Right forelimb (tissue), 1 donor: ENCODE results near the gene ROGDI.

Experiments
- DNase-seq: peaks from one replicate; pipeline ENCODE4 v3.0.0-alpha.2; 2018

Gene ROGDI

GRCh38 chr16:4765511-4766474 lies 36.6 kb downstream of the ROGDI start:
- DNase-seq, result no peak

- DNase-seq, result no peak
Observed at GRCh38 chr16:4763791-4764190, 38.6 kb downstream of the ROGDI start.

GRCh38 chr16:4762205-4762604 lies 40.2 kb downstream of the ROGDI start:
- no peak for DNase-seq

DNA sequence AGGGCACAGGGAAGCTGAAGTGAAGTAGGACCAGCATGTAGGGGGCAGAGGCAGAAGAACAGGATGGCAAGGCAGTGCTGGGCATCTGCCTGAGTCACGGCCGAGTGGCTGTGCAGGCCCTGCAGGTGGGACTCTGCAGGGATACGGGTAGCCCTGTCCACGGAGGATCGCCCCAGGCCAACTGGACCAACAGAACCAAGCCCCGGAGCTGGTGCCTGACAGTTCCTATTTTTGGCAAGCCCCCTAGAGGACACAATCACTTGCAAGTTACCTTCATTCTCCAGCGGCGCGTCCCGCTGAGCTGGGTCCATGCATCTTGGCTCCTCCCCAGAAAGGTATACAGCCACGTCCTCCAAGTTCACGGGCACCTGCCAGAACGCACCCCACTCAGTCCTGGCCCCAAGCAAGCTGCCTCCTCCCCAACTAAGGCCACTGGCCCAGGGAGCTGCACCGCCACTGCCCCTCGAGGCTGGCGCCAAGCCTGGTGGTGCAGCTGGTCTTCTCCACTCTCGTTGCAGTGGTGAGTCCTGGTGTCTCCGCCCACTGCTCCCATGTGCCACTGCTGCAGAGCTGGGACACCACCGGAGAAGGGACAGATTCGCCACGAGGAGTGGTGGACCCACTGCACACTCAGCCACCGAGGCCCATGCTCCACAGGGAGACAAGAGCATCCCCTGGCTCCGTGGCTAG lies 42.1 kb downstream of the ROGDI start:
- no peak for DNase-seq

GRCh38 chr16:4755687-4756086 lies 46.7 kb downstream of the ROGDI start:
- no peak for DNase-seq

DNA sequence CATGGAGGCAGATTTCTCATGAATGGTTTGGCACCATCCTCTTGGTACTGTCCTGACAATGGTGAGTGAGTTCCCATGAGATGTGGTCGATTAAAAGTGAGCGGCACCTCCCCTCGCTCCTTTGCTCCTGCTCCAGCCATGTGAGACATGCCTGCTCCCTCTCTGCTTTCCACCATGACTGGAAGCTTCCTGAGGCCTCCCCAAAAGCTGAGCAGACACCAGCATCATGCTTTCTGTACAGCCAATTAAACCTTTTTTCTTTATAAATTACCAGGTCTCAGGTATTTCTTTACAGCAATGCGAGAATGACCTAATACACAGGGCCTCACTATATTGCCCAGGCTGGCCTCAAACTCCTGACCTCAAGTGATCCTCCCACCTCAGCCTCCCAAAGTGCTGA lies 47.6 kb downstream of the ROGDI start:
- DNase-seq, result no peak

- DNase-seq, result no peak
Observed at GRCh38 chr16:4753227-4753626, 49.2 kb downstream of the ROGDI start.

- DNase-seq, result no peak
Observed at GRCh38 chr16:4752351-4753100, 49.9 kb downstream of the ROGDI start.

GRCh38 chr16:4750896-4751295 lies 51.5 kb downstream of the ROGDI start:
- no peak for DNase-seq

GRCh38 chr16:4749700-4750257 lies 52.7 kb downstream of the ROGDI start:
- DNase-seq, result no peak

GRCh38 chr16:4748682-4749411 lies 53.6 kb downstream of the ROGDI start:
- DNase-seq, result no peak

DNA sequence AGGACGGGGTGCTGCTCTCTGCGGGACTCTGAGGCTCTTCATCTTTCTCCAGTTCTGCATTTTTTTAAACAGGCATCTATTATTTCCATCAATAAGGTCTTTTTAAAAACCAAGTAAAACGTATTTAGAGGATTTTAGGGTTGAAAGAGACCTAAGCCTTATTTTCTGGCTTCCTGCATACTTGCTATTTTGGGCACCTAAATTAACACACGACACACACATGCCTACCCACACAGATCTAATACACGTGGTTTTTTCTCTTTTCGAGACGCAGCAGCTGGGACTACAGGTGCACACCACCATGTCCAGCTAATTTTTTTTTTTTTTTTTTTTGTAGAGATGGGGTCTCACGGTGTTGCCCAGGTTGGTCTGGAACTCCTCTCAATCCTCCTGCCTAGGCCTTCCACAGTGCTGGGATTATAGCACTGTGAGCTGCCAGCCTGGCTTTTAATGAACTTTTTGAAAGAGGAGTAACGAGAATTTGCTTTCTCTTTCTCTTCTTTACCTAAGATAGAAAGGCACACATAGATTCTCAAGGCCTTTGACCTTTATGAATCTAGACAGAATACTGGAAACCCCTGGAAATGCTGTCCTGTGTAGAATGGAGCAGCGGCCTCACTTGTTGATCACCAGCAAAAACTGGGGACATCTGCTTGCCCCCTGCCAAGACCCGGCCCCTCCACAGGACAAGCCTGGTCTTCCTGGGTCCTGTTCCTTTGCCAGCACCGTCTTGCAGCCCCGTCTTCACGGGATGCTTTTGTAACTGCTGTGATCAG lies 54.3 kb downstream of the ROGDI start:
- no peak for DNase-seq

DNA sequence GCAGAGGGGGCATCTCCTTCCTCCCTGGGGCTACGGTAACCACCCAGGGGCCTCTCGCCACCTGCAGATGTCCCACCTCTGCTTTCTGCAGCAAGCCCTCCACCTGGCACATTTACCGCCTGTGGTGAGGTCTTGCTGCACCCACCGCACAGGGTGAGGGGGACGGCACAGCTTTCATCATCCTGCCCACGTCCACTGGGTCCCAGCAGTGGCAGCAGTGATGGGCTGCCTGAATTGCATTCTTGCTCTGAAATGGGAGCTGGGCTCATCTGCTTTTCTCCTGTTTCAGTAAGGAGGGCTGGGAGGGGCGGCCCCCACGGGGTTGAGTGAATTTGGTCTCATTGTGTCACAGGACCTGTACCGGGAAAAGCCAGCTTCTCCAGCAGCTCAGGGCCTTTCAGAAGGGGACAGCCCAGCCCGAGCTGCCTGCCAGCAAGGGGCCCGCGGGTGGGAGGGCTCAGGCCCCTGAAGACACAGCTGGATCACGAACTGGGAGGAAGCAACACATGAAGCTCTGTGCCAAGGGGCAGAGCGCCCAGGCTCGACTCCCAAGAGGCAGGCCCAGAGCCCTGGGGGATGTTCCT lies 55.4 kb downstream of the ROGDI start:
- no peak for DNase-seq
